NCI-H146 treated with DMSO at 0.1 percent for 48 hours (cell line): ENCODE measurements around the gene FRY.

Source experiments
- DNase-seq: peaks from one replicate; lab custom pipeline; 2025; ENCODE audit not compliant: unreplicated experiment; lab: John Stamatoyannopoulos, UW

FRY gene

GRCh38 chr13:32253911-32254399 is 222.4 kb downstream of the FRY start:
- no peak for DNase-seq

GRCh38 chr13:32254416-32254815 is 222.8 kb downstream of the FRY start:
- no peak for DNase-seq

GRCh38 chr13:32254916-32255723 is 223.5 kb downstream of the FRY start:
- no peak for DNase-seq

- DNase-seq, result no peak
Observed at GRCh38 chr13:32255724-32256109, 224.1 kb downstream of the FRY start.

GRCh38 chr13:32256243-32256642 is 224.7 kb downstream of the FRY start:
- no peak for DNase-seq

GRCh38 chr13:32257649-32258048 is 226.1 kb downstream of the FRY start:
- no peak for DNase-seq

GRCh38 chr13:32259116-32259515 is 227.5 kb downstream of the FRY start:
- DNase-seq, result no peak

GRCh38 chr13:32261567-32261966 is 230.0 kb downstream of the FRY start:
- DNase-seq, result no peak

GRCh38 chr13:32262165-32262564 is 230.6 kb downstream of the FRY start:
- DNase-seq, result no peak

- DNase-seq, result no peak
Observed at GRCh38 chr13:32262619-32263018, 231.0 kb downstream of the FRY start.

- DNase-seq, result no peak
Observed at GRCh38 chr13:32264407-32264806, 232.8 kb downstream of the FRY start.

- DNase-seq, result no peak
Observed at GRCh38 chr13:32265726-32266125, 234.2 kb downstream of the FRY start.

- no peak for DNase-seq
Observed at GRCh38 chr13:32266130-32266529, 234.6 kb downstream of the FRY start.

- DNase-seq, result no peak
Observed at GRCh38 chr13:32267836-32268439, 236.4 kb downstream of the FRY start.

GRCh38 chr13:32272021-32272683 is 240.6 kb downstream of the FRY start:
- no peak for DNase-seq

- DNase-seq, result no peak
Observed at GRCh38 chr13:32277839-32278238, 246.3 kb downstream of the FRY start.

GRCh38 chr13:32278426-32278825 is 246.9 kb downstream of the FRY start:
- no peak for DNase-seq

- DNase-seq, result no peak
Observed at GRCh38 chr13:32281096-32281495, 249.5 kb downstream of the FRY start.

GRCh38 chr13:32282096-32282711 is 250.6 kb downstream of the FRY start:
- DNase-seq, result no peak

- DNase-seq, result no peak
Observed at GRCh38 chr13:32284927-32285632, 253.5 kb downstream of the FRY start.

GRCh38 chr13:32285633-32285965 is 254.0 kb downstream of the FRY start:
- no peak for DNase-seq
